ES-I3 (cell line): ENCODE results near the gene GMCL2.
A peak's percentile ranks its signal among the peaks of the same experiment; 100 is the strongest.

Experiments used
- H3K36me3 ChIP-seq: 2 replicates; pipeline ENCODE4 v1.6.1; 2013; ENCODE audit warnings: mild to moderate bottlenecking, low read length, control low read depth, moderate library complexity; ENCODE audit not compliant: insufficient read depth
- H3K4me1 ChIP-seq: 2 replicates; pipeline ENCODE4 v1.6.1; 2013; ENCODE audit warnings: mild to moderate bottlenecking, control low read depth, low read length; ENCODE audit not compliant: insufficient read depth
- H3K9ac ChIP-seq: 2 replicates; pipeline ENCODE4 v1.6.1; 2013; ENCODE audit warnings: low read depth, mild to moderate bottlenecking, low read length, moderate library complexity
- H3K9me3 ChIP-seq: 2 replicates; pipeline ENCODE4 v1.6.1; 2013; ENCODE audit warnings: mild to moderate bottlenecking, low read length, moderate library complexity; ENCODE audit not compliant: control insufficient read depth, insufficient read depth

GMCL2 gene

GRCh38 chr5:178214160-178214803 lies 27.1 kb upstream of the GMCL2 start:
- Histone ChIP-seq H3K4me1 (no peaks in the 10 kb centered on the region), H3K9ac (no peak overlapping the region), H3K36me3 (peaks cover 22% of the 10 kb centered on the region), H3K9me3 (no peaks in the 10 kb centered on the region)

GRCh38 chr5:178213748-178214151 lies 26.6 kb upstream of the GMCL2 start:
- peaks cover 27% of the 10 kb centered on the region for H3K36me3 ChIP-seq
- no peak overlapping the region for H3K9ac ChIP-seq
- no peaks in the 10 kb centered on the region for H3K9me3 ChIP-seq
- no peaks in the 10 kb centered on the region for H3K4me1 ChIP-seq

GRCh38 chr5:178213003-178213461 lies 25.9 kb upstream of the GMCL2 start:
- Histone ChIP-seq H3K36me3 (peaks cover 28% of the 10 kb centered on the region), H3K9me3 (no peaks in the 10 kb centered on the region), H3K9ac (no peak overlapping the region), H3K4me1 (no peaks in the 10 kb centered on the region)

GRCh38 chr5:178212241-178213002 lies 25.3 kb upstream of the GMCL2 start:
- H3K9ac ChIP-seq = no peak overlapping the region
- peaks cover 33% of the 10 kb centered on the region for H3K36me3 ChIP-seq
- H3K9me3 ChIP-seq = no peaks in the 10 kb centered on the region
- no peaks in the 10 kb centered on the region for H3K4me1 ChIP-seq

- peaks cover 42% of the 10 kb centered on the region for H3K36me3 ChIP-seq
- H3K4me1 ChIP-seq = peaks cover 7% of the 10 kb centered on the region
- H3K9ac ChIP-seq = no peak overlapping the region
- H3K9me3 ChIP-seq = no peaks in the 10 kb centered on the region
These were observed 24.2 kb upstream of the GMCL2 start for GRCh38 chr5:178211095-178212048.

GRCh38 chr5:178210686-178211085 lies 23.5 kb upstream of the GMCL2 start:
- Histone ChIP-seq H3K9me3 (no peaks in the 10 kb centered on the region), H3K9ac (no peak overlapping the region), H3K36me3 (peaks cover 49% of the 10 kb centered on the region), H3K4me1 (peaks cover 12% of the 10 kb centered on the region)

- Histone ChIP-seq H3K36me3 (peaks cover 54% of the 10 kb centered on the region), H3K9ac (no peak overlapping the region), H3K9me3 (no peaks in the 10 kb centered on the region), H3K4me1 (peaks cover 12% of the 10 kb centered on the region)
These were observed 22.9 kb upstream of the GMCL2 start for GRCh38 chr5:178210073-178210535.

- Histone ChIP-seq H3K36me3 (peaks cover 54% of the 10 kb centered on the region), H3K9ac (no peak overlapping the region), H3K9me3 (no peaks in the 10 kb centered on the region), H3K4me1 (peaks cover 12% of the 10 kb centered on the region)
These were observed 22.3 kb upstream of the GMCL2 start for GRCh38 chr5:178209334-178210072.

GRCh38 chr5:178208540-178209227 lies 21.5 kb upstream of the GMCL2 start:
- Histone ChIP-seq H3K36me3 (peaks cover 54% of the 10 kb centered on the region), H3K4me1 (peaks cover 12% of the 10 kb centered on the region), H3K9ac (no peak overlapping the region), H3K9me3 (no peaks in the 10 kb centered on the region)

- Histone ChIP-seq H3K9me3 (no peaks in the 10 kb centered on the region), H3K36me3 (peaks cover 48% of the 10 kb centered on the region), H3K9ac (no peak overlapping the region), H3K4me1 (peaks cover 12% of the 10 kb centered on the region)
These were observed 20.7 kb upstream of the GMCL2 start for GRCh38 chr5:178207917-178208280.

GRCh38 chr5:178207183-178207916 lies 20.2 kb upstream of the GMCL2 start:
- H3K9ac ChIP-seq = no peak overlapping the region
- peaks cover 48% of the 10 kb centered on the region for H3K36me3 ChIP-seq
- H3K4me1 ChIP-seq = peaks cover 12% of the 10 kb centered on the region
- no peaks in the 10 kb centered on the region for H3K9me3 ChIP-seq

GRCh38 chr5:178206166-178207101 lies 19.3 kb upstream of the GMCL2 start:
- Histone ChIP-seq H3K9ac (peak overlapping the region; percentile 85), H3K4me1 (peaks cover 12% of the 10 kb centered on the region), H3K9me3 (no peaks in the 10 kb centered on the region), H3K36me3 (peaks cover 44% of the 10 kb centered on the region)
